Measurements from ENCODE around the gene ACTA2. TPM values are rescaled to one million over a fixed set of nuclear protein-coding genes. Genes with fewer than 3 reads are reported as not detected.
A peak's percentile ranks its signal among the peaks of the same experiment; 100 is the strongest.

The ACTA2 gene
- total RNA-seq, 1 donor from 2014 or later, result 42.4 TPM

DNA sequence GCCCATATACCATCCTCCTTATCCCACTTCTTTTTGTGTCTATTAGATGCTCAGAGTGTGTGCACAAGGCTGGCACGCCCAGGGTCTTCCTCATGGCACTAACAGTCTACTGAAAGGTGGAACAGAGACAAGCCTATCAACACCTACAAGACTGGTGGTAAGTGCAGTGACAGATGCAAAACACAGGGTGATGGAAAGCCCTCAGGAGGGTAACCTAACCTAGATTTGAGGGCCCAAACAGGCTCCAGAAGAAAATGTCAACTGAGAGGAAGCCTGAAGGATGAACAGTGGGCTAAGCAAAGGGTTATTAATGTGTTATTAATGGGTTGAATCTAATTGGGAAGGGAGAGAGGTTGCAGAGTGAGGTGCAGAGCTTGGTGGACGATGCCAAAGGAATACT lies 36.9 kb upstream of the ACTA2 start:
- TF ChIP-seq, protein P1, sequence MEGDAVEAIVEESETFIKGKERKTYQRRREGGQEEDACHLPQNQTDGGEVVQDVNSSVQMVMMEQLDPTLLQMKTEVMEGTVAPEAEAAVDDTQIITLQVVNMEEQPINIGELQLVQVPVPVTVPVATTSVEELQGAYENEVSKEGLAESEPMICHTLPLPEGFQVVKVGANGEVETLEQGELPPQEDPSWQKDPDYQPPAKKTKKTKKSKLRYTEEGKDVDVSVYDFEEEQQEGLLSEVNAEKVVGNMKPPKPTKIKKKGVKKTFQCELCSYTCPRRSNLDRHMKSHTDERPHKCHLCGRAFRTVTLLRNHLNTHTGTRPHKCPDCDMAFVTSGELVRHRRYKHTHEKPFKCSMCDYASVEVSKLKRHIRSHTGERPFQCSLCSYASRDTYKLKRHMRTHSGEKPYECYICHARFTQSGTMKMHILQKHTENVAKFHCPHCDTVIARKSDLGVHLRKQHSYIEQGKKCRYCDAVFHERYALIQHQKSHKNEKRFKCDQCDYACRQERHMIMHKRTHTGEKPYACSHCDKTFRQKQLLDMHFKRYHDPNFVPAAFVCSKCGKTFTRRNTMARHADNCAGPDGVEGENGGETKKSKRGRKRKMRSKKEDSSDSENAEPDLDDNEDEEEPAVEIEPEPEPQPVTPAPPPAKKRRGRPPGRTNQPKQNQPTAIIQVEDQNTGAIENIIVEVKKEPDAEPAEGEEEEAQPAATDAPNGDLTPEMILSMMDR (conservative IDR thresholded peaks at IDR 0.05; ENCODE audit: low read depth, low read length), result no peak
- no peak for DNase-seq (ENCODE audit: low read depth)

DNA sequence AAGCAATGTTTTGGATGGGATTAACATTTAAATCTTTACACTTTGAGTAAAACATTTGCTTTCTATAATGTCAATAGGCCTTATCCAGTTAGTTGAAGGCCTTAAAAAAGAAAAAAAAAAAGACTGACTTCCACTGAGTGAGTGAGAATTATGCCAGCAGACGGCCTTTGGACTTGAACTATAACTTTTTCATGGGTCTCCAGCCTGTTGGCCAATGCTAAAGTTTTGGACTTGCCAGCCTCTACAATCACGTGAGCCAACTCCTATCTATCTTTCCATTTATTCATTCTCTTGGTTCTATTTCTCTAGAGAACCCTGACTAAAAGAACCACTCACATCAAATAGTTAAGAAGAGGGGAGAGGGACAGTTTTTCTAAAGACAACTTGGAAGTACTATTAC lies 35.3 kb upstream of the ACTA2 start:
- H3K4me3 ChIP-seq (ENCODE audit: low read depth, low read length), result no peak overlapping the region
- DNase-seq (ENCODE audit: low read depth), result no peak
- TF ChIP-seq, protein P1 (conservative IDR thresholded peaks at IDR 0.05; ENCODE audit: low read depth, low read length), result no peak

More for the DNA sequence above, 36.9 kb upstream of the ACTA2 start:
- H3K4me3 ChIP-seq (ENCODE audit: low read depth, low read length), result peak overlapping the region; percentile 74

DNA sequence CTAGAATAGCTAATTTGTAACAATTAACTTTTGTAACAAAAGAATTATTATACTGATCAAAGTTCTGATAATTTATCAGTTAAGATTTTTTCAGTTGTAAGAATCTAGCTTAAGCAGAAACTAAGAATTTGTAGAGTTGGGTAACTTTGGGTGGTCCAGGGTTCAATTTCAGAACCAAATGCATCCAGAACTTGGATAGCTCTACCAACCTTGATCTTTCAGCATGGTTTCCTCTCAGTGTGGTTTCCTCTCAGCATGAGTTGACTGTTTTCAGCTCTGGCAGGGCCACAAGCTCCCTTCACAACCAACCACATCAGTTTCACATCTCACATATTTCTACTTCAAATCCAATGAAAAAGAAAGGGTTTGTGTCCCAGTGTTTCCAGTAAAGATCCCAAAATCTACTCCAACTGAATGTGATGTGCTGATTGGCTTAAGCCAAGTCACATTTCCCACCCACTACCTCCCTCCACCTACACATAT lies 34.7 kb upstream of the ACTA2 start:
- no peak overlapping the region for H3K4me3 ChIP-seq (ENCODE audit: low read depth, low read length)
- TF ChIP-seq, protein P1 (conservative IDR thresholded peaks at IDR 0.05; ENCODE audit: low read depth, low read length), result no peak
- DNase-seq (ENCODE audit: low read depth), result no peak

DNA sequence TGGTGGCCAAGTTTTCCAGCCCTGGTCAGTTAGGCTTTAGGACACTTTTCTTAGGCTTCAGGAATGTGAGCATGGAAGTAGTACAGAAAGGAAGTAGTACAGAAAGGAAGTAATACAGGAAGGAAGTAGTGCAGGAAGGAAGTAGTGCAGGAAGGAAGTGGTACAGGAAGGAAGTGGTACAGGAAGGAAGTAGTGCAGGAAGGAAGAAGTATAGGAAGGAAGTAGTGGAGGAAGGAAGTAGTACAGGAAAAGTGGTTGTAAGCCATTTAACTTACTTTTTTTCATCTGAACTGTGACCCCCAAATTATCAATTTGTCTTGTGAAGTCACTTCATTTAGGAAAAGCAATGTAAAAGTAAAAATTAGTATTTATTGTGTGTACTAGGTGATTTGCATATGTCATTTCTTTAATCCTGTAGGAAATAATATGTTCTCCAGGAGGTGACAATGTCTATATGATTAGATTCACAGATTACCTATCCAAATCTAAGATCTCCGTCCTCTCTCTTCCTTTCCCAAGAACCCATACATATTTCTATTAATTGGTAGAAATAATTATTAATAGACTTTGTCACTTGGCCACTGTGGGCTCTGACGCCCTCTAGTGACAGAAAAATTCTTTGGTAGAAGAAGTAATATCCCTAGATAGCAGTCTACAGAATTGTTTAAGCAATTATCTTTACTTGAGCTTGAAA lies 34.1 kb upstream of the ACTA2 start:
- TF ChIP-seq, protein P1 (conservative IDR thresholded peaks at IDR 0.05; ENCODE audit: low read depth, low read length), result peak; percentile 80
- no peak for DNase-seq (ENCODE audit: low read depth)
- H3K4me3 ChIP-seq (ENCODE audit: low read depth, low read length), result no peak overlapping the region

DNA sequence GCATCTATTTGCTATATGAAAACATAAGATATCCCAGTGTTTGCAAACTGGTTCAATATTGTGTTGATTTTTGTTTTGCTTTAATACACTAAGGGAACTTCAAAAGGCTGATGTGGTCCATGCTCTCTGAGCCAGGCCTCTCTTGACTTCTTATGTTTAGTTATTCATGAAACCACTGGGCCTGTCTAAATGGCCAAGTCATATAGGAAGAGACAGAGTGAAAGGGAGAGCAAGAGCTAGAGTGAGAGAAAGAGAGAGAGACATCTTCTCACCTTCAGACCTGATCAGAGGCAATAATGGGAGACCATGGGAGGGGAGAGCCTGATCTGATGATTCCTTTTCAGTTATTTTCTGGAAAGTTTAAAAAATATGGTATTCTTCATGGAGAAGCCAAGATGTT lies 32.0 kb upstream of the ACTA2 start:
- no peak for DNase-seq (ENCODE audit: low read depth)
- H3K4me3 ChIP-seq (ENCODE audit: low read depth, low read length), result no peak overlapping the region
- TF ChIP-seq, protein P1 (conservative IDR thresholded peaks at IDR 0.05; ENCODE audit: low read depth, low read length), result no peak

DNA sequence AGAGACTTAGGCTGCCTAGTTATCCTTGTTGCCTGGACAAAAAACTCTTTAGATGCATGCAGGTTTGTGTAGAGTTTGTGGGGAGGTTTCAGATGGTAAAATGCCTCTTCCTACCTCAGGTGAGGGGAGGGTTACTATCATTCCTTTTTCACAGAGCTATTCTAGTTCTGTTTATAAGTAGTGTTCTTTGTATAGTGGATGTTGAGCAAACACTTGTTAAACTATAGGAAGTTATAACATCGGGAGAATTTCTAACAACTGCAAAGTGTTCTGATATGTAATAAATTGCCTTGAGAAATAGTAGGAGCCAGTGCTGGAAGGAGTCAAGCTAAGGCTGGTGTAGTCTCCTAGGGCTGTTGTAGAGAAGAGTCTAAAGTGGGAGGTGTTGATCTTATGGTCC lies 31.4 kb upstream of the ACTA2 start:
- DNase-seq (ENCODE audit: low read depth), result no peak
- no peak overlapping the region for H3K4me3 ChIP-seq (ENCODE audit: low read depth, low read length)
- TF ChIP-seq, protein P1 (conservative IDR thresholded peaks at IDR 0.05; ENCODE audit: low read depth, low read length), result no peak

DNA sequence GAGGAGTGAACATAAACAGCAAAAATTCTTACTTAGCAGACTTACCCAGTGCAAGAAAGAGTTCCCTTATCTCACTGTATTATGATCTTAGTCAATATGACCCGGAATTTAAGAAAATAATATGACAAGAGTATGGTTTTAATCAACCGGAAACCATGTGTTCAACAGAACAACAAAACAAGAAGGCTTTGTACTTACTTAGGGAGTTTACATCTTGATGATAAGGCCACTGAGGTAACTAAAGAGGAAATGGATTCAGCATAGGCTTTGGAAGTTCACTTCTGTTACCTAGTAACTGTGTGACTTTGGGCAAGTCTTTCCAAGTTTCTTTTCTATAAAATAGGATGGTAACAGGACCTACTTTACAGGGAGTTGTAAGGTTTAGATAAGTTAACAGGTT lies 30.6 kb upstream of the ACTA2 start:
- H3K4me3 ChIP-seq (ENCODE audit: low read depth, low read length), result no peak overlapping the region
- TF ChIP-seq, protein P1 (conservative IDR thresholded peaks at IDR 0.05; ENCODE audit: low read depth, low read length), result no peak
- DNase-seq (ENCODE audit: low read depth), result no peak

All from epithelial cell of proximal tubule (primary cell).